Islet of Langerhans (tissue), 1 donor: ENCODE results near the gene NME2.
"Not testable (repeated sequence)": the region's sequence is repeated elsewhere in the genome, so short reads cannot be mapped to it uniquely, and the experiment has no call there.

Experiments used
- FAIRE-seq: peaks from one replicate; lab custom pipeline; 2011; peaks lifted over from hg19 to GRCh38; lab: Jason Lieb, UNC

The NME2 gene

GRCh38 chr17:51166198-51166986 lies at the start of gene NME2:
TSS of gene NME2 (plus strand) at chr17:51166411. CDS start at chr17:51166831, 420 bp downstream.
- no peak for FAIRE-seq

- FAIRE-seq = no peak
Observed at GRCh38 chr17:51118330-51119195, 47.6 kb upstream of the NME2 start.

DNA sequence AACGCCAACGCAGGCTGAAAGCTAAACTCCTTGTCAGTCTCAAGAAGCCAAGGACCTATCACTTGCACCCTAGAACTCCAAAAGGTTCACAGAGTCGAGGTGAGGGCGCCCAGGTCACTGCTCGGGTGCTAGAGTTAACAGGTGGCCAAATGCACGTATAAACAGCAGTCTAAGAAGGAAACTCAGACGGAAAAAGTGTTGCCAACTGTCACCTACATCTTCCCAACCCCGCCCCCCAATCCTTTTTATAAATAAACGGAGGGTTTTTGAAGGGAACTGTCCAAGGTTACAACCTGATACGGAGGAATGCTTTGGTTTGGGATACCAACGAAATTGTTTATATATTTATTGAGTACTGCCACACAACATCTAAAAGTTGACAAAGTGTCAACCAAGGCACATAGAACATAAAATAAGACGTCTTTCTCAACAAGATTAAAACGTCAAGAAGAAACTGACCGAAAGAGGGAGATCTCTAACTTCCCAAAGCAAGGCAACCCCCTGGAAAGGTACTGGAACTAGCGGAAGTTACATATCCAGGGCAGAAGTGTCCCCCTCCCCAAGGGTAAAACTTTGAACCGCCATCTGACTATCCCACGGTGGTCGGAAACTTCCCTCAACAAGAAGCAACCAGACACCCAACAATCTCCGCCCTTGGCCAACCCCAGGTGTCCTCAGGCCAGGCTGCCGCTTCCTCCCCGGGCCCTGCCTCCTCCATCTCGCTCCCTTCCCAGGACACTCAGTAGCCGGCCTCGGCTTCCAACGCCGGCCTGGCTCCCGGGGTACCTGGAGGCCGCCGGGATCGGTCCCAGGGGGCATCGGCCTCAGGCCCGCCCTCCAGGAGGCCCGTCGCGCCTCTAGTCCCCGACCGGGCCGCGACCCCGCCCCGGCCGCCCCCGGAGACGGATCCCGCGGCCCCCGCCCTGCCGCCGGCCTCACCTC lies 46.5 kb upstream of the NME2 start:
- FAIRE-seq = no peak

DNA sequence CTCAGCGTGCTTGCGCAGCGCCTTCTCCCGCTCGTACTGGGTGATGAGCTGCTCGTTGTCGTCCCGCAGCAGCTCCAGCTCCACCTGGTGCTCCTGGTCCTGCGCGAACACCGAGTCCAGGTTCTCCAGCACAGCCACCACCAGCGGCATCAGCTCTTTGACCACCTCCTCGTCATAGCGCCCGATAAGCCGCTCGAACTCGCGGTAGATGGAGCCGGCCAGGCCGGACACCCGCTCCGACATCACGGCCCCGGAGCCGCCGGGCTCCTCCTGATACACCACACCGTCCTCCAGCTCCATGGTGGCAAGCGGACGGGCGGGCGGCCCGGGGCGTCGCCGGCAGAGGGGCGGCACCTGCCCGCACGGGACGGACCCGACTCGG lies 45.9 kb upstream of the NME2 start:
- no peak for FAIRE-seq

DNA sequence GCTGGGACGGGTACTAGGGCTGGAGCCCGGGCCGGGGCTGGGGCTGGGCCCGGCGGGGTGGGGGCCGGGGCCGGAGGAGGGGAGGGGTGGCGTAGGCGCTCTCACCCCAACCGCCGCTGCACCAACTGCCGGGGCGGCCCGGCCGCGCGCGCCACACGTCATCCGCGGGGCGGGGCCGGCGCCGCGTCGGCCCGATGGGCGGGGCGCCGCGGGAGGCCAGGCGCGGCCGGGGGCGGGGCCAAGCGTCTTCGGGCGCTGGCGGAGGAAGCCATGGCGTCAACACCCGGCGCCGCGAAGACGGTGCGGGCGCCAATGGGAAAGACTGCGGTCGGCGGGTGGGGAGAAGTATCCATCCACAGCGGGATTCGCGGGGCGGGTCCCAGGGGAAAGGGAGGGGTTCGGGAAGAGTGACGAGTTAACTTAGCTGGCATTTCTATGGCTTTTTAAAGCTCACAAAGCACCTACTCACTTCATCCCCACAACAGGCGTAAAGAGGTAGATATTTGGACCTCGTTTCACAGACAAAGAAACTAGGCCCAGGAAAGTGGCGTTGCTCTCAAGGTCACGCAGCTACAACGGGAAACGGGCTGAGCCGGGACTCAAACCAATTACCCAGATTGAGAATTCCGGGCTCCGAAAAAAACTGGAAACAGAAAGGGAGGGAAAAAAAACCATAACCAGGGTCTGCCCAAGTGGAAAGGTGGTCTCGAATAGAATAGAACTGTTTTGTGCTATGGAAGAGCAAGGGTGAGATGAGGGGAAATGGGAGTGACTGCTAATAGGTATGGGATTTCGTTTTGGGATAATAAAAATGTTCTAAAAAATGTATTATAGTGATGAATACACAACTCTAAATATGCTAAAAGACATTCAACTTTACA lies 45.2 kb upstream of the NME2 start, which contains the start of gene SPAG9:
Gene SPAG9, minus strand, starts transcription at position 130 of the 881 bp plus-strand sequence. CDS start 212 bp downstream, outside the sequence.
- FAIRE-seq = no peak

- no peak for FAIRE-seq
Observed at GRCh38 chr17:51121620-51122472, 44.4 kb upstream of the NME2 start.

- not testable (repeated sequence) for FAIRE-seq
Observed at GRCh38 chr17:51122473-51123115, 43.6 kb upstream of the NME2 start.

GRCh38 chr17:51124640-51125503 lies 41.3 kb upstream of the NME2 start:
- no peak for FAIRE-seq

DNA sequence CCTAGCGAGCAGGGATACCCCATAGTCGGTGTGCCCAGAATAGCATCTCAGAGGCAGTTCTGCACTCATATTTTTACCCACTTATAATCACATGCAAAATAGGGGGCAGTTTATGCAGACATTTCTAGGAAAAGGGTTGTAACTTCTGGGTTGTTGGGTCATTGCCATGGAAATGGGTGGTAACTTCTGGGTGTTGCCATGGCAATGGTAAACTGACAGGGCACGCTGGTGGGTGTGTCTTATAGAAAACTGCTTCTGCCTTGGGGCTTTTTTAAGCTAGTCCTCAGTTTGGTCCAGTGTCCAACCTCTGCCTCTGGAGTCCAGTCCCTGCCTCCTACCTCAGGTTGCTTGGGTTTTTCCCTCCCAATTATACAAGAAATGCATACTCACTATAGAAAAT lies 38.1 kb upstream of the NME2 start:
- no peak for FAIRE-seq

DNA sequence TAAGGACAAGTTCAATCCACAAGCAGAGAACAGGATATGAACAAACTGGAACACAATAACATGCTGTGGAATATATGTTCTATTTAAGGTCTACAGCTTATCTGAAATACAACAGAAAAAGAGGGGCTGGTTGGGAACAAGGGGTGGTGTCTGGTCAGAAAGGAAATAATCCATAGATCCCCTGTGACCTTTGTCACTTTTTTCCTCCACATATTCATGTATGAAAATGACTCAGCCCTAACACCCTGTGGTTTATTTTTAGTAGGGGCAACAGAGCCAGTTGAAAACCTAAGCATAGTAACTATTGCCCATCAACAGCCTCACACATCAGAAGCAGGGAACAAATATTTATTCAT lies 33.3 kb upstream of the NME2 start:
- FAIRE-seq = no peak

- FAIRE-seq = no peak
Observed at GRCh38 chr17:51133365-51133764, 32.8 kb upstream of the NME2 start.

DNA sequence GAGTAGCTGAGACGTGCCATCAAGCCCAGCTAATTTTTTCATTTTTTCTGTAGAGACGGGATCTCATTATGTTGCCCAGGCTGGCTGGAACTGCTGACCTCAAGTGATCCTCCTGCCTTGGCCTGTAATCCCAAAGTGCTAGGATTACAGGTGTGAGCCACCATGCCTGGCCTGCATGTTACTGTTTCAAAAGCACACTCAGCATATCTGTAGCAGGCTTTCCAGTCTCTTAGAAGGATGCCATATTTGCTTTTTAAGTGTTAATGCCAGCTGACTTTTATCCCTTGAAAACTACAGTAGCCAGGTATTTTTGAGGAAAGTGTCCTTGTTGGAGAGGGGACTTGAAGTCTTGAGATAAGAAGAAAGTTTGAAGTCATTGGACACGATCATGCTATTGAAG lies 30.3 kb upstream of the NME2 start:
- FAIRE-seq = no peak

- FAIRE-seq = no peak
Observed at GRCh38 chr17:51142597-51142996, 23.6 kb upstream of the NME2 start.

DNA sequence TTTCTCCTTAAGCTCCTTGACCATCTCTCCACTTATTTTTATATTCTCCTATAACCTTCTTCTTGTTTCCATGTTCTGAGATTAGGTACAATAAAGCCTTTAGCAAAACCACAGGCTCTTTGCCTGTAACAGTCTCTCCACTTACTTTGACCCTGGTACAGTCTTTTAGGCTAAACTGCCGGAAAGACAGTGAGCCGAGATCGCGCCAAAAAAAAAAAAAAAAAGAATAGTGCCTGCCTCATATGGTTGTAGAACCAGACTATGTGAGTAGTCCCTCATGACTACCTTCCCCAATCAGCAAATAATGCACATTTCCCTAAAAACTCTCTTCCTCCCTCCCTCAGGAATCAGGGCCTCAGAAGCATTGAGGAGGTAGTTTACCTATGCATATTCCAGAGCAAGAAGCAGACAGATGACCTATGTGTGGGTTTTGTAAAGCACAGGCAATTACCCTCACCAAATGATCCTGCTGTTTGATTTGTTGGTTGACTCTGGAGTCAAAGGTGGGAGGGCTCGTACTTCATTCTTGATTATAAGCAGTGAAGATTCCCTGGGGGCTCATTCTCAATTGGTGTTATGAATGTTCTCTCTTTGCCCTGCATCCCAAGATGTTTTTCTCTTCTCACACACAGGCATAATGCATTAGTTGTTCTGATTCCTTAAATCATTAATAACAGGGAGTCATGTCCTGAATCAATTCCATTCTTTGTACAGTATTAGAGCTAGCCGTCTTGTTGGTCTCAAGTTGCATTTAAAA lies 21.8 kb upstream of the NME2 start:
- FAIRE-seq = no peak

DNA sequence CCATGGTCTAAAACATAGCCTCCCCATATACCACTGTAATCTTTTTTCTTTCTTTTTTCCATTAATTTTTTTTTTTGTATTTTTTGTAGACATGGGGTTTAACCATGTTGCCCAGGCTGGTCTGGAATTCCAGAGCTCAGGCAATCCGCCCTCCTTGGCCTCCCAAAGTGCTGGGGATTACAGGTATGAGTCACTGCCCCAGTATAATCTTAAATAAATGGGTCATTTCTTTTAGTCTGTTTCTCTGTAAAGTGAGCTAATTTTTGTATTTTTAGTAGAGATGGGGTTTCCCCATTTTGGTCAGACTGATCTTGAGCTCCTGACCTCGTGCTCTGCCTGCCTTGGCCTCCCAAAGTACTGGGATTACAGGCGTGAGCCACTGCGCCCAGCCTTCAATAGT lies 18.6 kb upstream of the NME2 start:
- FAIRE-seq = no peak

- no peak for FAIRE-seq
Observed at GRCh38 chr17:51149163-51149562, 17.0 kb upstream of the NME2 start.

GRCh38 chr17:51150932-51151331 lies 15.3 kb upstream of the NME2 start:
- no peak for FAIRE-seq

DNA sequence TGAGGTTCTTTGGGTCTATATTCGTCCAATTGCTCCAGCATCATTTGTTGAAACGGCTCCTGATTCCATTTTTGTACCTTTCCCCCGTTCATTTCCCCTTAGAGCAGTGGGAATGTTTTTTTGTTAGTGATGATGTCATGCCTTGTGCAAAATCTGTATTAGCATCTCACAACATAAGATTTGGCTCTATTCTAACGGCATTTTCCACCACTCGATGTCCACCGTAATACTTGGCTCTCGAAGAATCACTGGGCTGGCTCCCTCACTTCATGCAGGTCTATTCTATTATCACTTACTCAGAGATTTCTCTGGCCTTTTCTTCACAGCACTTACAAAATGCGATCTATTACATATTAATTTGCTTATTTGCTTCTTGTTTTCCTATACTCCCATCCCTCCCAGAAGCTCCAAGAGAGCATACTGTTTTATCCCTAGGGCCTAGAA lies 13.4 kb upstream of the NME2 start:
- FAIRE-seq = no peak
